HL-60 (cell line): ENCODE data around the gene CDRT4.

Source experiments
- GABPA ChIP-seq: IDR thresholded peaks from 2 replicates; pipeline ENCODE4 v1.6.1; 2012; ENCODE audit warnings: low read depth
- POLR2AphosphoS5 ChIP-seq: IDR thresholded peaks from 2 replicates; pipeline ENCODE4 v1.6.1; 2012; ENCODE audit warnings: low read depth
- SPI1 ChIP-seq: IDR thresholded peaks from 2 replicates; pipeline ENCODE4 v1.6.1; 2012; ENCODE audit warnings: low read depth, mild to moderate bottlenecking, borderline replicate concordance
- TF ChIP-seq, protein P1 (sequence below): IDR thresholded peaks from one replicate; pipeline ENCODE4 v1.5.1; 2011; ENCODE audit warnings: low read length, control low read depth, inconsistent platforms; ENCODE audit not compliant: insufficient read depth
- TF ChIP-seq, protein P2 (sequence below): IDR thresholded peaks from 2 replicates; pipeline ENCODE4 v1.6.1; 2012; ENCODE audit warnings: low read depth; ENCODE audit not compliant: insufficient replicate concordance

DNA sequence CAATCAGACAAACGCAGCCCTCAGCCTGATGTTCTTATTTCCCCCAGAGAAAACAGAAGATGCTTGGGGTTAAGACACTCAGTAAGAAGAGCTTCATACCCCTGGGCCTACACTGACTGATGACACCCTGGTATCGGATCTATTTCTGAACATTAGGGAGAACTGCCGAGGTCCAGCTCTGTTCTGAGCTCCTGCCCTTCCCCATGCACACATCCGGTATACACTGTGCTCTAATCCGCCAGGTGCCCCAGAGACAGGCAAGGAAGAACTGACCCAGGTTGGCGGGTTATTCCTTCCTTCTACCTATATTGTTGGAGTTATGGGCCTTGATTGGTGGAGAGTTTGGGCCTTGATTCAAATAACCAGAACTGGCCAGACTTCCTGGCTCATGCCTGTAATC is 68.0 kb downstream of the CDRT4 start:
- TF ChIP-seq, protein P1, sequence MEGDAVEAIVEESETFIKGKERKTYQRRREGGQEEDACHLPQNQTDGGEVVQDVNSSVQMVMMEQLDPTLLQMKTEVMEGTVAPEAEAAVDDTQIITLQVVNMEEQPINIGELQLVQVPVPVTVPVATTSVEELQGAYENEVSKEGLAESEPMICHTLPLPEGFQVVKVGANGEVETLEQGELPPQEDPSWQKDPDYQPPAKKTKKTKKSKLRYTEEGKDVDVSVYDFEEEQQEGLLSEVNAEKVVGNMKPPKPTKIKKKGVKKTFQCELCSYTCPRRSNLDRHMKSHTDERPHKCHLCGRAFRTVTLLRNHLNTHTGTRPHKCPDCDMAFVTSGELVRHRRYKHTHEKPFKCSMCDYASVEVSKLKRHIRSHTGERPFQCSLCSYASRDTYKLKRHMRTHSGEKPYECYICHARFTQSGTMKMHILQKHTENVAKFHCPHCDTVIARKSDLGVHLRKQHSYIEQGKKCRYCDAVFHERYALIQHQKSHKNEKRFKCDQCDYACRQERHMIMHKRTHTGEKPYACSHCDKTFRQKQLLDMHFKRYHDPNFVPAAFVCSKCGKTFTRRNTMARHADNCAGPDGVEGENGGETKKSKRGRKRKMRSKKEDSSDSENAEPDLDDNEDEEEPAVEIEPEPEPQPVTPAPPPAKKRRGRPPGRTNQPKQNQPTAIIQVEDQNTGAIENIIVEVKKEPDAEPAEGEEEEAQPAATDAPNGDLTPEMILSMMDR = no peak
- TF ChIP-seq POLR2AphosphoS5 (no peak), GABPA (no peak), SPI1 (no peak)
- TF ChIP-seq, protein P2, sequence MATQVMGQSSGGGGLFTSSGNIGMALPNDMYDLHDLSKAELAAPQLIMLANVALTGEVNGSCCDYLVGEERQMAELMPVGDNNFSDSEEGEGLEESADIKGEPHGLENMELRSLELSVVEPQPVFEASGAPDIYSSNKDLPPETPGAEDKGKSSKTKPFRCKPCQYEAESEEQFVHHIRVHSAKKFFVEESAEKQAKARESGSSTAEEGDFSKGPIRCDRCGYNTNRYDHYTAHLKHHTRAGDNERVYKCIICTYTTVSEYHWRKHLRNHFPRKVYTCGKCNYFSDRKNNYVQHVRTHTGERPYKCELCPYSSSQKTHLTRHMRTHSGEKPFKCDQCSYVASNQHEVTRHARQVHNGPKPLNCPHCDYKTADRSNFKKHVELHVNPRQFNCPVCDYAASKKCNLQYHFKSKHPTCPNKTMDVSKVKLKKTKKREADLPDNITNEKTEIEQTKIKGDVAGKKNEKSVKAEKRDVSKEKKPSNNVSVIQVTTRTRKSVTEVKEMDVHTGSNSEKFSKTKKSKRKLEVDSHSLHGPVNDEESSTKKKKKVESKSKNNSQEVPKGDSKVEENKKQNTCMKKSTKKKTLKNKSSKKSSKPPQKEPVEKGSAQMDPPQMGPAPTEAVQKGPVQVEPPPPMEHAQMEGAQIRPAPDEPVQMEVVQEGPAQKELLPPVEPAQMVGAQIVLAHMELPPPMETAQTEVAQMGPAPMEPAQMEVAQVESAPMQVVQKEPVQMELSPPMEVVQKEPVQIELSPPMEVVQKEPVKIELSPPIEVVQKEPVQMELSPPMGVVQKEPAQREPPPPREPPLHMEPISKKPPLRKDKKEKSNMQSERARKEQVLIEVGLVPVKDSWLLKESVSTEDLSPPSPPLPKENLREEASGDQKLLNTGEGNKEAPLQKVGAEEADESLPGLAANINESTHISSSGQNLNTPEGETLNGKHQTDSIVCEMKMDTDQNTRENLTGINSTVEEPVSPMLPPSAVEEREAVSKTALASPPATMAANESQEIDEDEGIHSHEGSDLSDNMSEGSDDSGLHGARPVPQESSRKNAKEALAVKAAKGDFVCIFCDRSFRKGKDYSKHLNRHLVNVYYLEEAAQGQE = no peak
